Gastrocnemius medialis (tissue), 4 donors: ENCODE results near the gene PROX1. TPM values are rescaled to one million over a fixed set of nuclear protein-coding genes. Genes with fewer than 3 reads are reported as not detected.

Experiments
- ATAC-seq, 2 donors: fragments of 150-250 bp; one replicate each; pipeline ENCODE4 v1.9.1; 2016
- DNase-seq, 2 donors: peaks; one replicate each; pipeline ENCODE4 v3.0.0-alpha.2; 2019
- H3K27ac ChIP-seq, 4 donors: fragments of 200-600 bp; sonication (generic); 1 replicate in 1 of 4; 2 replicates in 3 of 4; pipeline ENCODE4 v1.5.1; 2016 to 2018; ENCODE audit warnings: mild to moderate bottlenecking in 2 of 4, moderate library complexity in 1 of 4
- H3K27me3 ChIP-seq, 3 donors: fragments of 200-600 bp; sonication (generic) in 2 of 3; 1 replicate in 1 of 3; 2 replicates in 2 of 3; pipeline versions ENCODE4 v1.5.1 to v1.6.0; 2016 to 2019; ENCODE audit warnings: mild to moderate bottlenecking in 1 of 3, moderate library complexity in 1 of 3
- H3K36me3 ChIP-seq, 2 donors: fragments of 200-600 bp; sonication (generic) in 1 of 2; one replicate each; pipeline ENCODE4 v1.5.1; 2017 to 2018
- H3K4me1 ChIP-seq, 2 donors: fragments of 200-600 bp; sonication (generic) in 1 of 2; one replicate each; pipeline ENCODE4 v1.5.1; 2016 to 2017; ENCODE audit warnings: mild to moderate bottlenecking in 2 of 2
- H3K4me3 ChIP-seq, 4 donors: fragments of 200-600 bp; sonication (generic) in 3 of 4; 1 replicate in 1 of 4; 2 replicates in 3 of 4; pipeline ENCODE4 v1.5.1; 2016 to 2019; ENCODE audit warnings: mild to moderate bottlenecking in 2 of 4
- H3K9me3 ChIP-seq, 3 donors: fragments of 200-600 bp; sonication (generic) in 2 of 3; 1 replicate in 1 of 3; 2 replicates in 2 of 3; pipeline ENCODE4 v1.5.1; 2016 to 2019
- CTCF ChIP-seq, 5 experiments: fragments of 450-650 bp in 3 of 5; fragments of 200-600 bp in 2 of 5; sonication (generic) in 2 of 5; IDR thresholded peaks in 4 of 5; conservative IDR thresholded peaks in 1 of 5; 1 replicate in 4 of 5; 2 replicates in 1 of 5; pipeline ENCODE4 v1.5.1; 2016 to 2019; ENCODE audit warnings: antibody characterized with exemption in 5 of 5, mild to moderate bottlenecking in 3 of 5, moderate library complexity in 3 of 5
- POLR2A ChIP-seq, 2 donors: fragments of 450-650 bp; IDR thresholded peaks; one replicate each; pipeline ENCODE4 v1.6.1; 2017; ENCODE audit warnings: antibody characterized with exemption in 2 of 2, mild to moderate bottlenecking in 2 of 2, moderate library complexity in 2 of 2
- in situ Hi-C, 4 donors: fragments of 200-750 bp; cut with MboI; loops; one replicate each; pipeline versions ENCODE4 v1.15.0 to v1.8.0; 2017; ENCODE audit warnings: low sequenced_read_pairs in 4 of 4
- intact Hi-C: fragments of 100-400 bp; cut with DNase I; formaldehyde crosslinking; loops from one replicate; pipeline ENCODE4 v1.15.1; 2023; ENCODE audit warnings: low total_unique reads
- total RNA-seq, 4 donors: library from RNA; depleted of rRNA; stranded (reverse); fragments of >200 nt; gene quantifications; one replicate each; pipeline versions ENCODE4 v1.1.0 to v1.2.3, GENCODE V29; 2016

PROX1 gene
- total RNA-seq, 4 donors from 2014 or later, result 4.1 to 8.0 (median 5.5) TPM

- in situ Hi-C loops, result no loop called here
- no peaks in the 10 kb centered on the region for H3K36me3 ChIP-seq
These were observed 64.0 kb downstream of the PROX1 start for GRCh38 chr1:214051786-214052185.

GRCh38 chr1:214058076-214058475, 70.3 kb downstream of the PROX1 start:
- Histone ChIP-seq H3K27me3 (no peaks in the 10 kb centered on the region), H3K4me1 (no peaks in the 10 kb centered on the region), H3K36me3 (no peaks in the 10 kb centered on the region), H3K9me3 (no peaks in the 10 kb centered on the region), H3K27ac (no peak overlapping the region), H3K4me3 (no peak overlapping the region)
- TF ChIP-seq CTCF (IDR thresholded peaks at IDR 0.05 in 4 of 5, conservative IDR thresholded peaks at IDR 0.05 in 1 of 5) (no peak), POLR2A (IDR thresholded peaks at IDR 0.05) (no peak)
- intact Hi-C loops, result no loop called here
- ATAC-seq (no peak), DNase-seq (no peak)
- in situ Hi-C loops, result no loop called here

More at GRCh38 chr1:214051786-214052185, 64.0 kb downstream of the PROX1 start:
- Histone ChIP-seq H3K4me1 (no peaks in the 10 kb centered on the region), H3K9me3 (peaks cover 0 to 9% (median 0%) of the 10 kb centered on the region in 3 donors), H3K27ac (no peak overlapping the region), H3K4me3 (no peak overlapping the region), H3K27me3 (no peaks in the 10 kb centered on the region)
- intact Hi-C loops, result no loop called here
- TF ChIP-seq POLR2A (IDR thresholded peaks at IDR 0.05) (no peak), CTCF (IDR thresholded peaks at IDR 0.05 in 4 of 5, conservative IDR thresholded peaks at IDR 0.05 in 1 of 5) (no peak)
- ATAC-seq (no peak), DNase-seq (no peak)

GRCh38 chr1:214066190-214066589, 78.4 kb downstream of the PROX1 start:
- no peak for TF ChIP-seq POLR2A (IDR thresholded peaks at IDR 0.05)
- TF ChIP-seq CTCF (IDR thresholded peaks at IDR 0.05 in 4 of 5, conservative IDR thresholded peaks at IDR 0.05 in 1 of 5), result no peak
- no peaks in the 10 kb centered on the region for H3K9me3 ChIP-seq
- H3K27ac ChIP-seq, result no peak overlapping the region
- ATAC-seq (no peak), DNase-seq (no peak)
- no peak overlapping the region for H3K4me3 ChIP-seq
- no peaks in the 10 kb centered on the region for H3K4me1 ChIP-seq
- no peaks in the 10 kb centered on the region for H3K36me3 ChIP-seq
- in situ Hi-C loops (no loop called here), intact Hi-C loops (no loop called here)
- no peaks in the 10 kb centered on the region for H3K27me3 ChIP-seq

- H3K27me3 ChIP-seq, result no peaks in the 10 kb centered on the region
- DNase-seq (no peak), ATAC-seq (no peak)
- H3K4me1 ChIP-seq, result no peaks in the 10 kb centered on the region
- intact Hi-C loops, result no loop called here
- no peaks in the 10 kb centered on the region for H3K36me3 ChIP-seq
- TF ChIP-seq POLR2A (IDR thresholded peaks at IDR 0.05), result no peak
- TF ChIP-seq CTCF (IDR thresholded peaks at IDR 0.05 in 4 of 5, conservative IDR thresholded peaks at IDR 0.05 in 1 of 5), result no peak
- no peak overlapping the region for H3K27ac ChIP-seq
- no peak overlapping the region for H3K4me3 ChIP-seq
- no peaks in the 10 kb centered on the region for H3K9me3 ChIP-seq
- in situ Hi-C loops, result no loop called here
These were observed 79.2 kb downstream of the PROX1 start for GRCh38 chr1:214066936-214067335.

- in situ Hi-C loops, result no loop called here
- DNase-seq (no peak), ATAC-seq (no peak)
These were observed 79.6 kb downstream of the PROX1 start for GRCh38 chr1:214067397-214067796.

More at GRCh38 chr1:214067397-214067796, 79.6 kb downstream of the PROX1 start:
- H3K4me1 ChIP-seq, result no peaks in the 10 kb centered on the region
- H3K27me3 ChIP-seq, result no peaks in the 10 kb centered on the region
- intact Hi-C loops, result no loop called here
- no peak overlapping the region for H3K27ac ChIP-seq
- no peaks in the 10 kb centered on the region for H3K9me3 ChIP-seq
- H3K36me3 ChIP-seq, result no peaks in the 10 kb centered on the region
- H3K4me3 ChIP-seq, result no peak overlapping the region
- TF ChIP-seq CTCF (IDR thresholded peaks at IDR 0.05 in 4 of 5, conservative IDR thresholded peaks at IDR 0.05 in 1 of 5) (no peak), POLR2A (IDR thresholded peaks at IDR 0.05) (no peak)
